Activated CD8-positive, alpha-beta memory T cell treated with anti-CD3 and anti-CD28 coated beads, Interleukin-2, amount 50 U/mL, for 1 hour (primary cell): Measurements from ENCODE around the gene PTH2R.
"Not testable (repeated sequence)": the region's sequence is repeated elsewhere in the genome, so short reads cannot be mapped to it uniquely, and the experiment has no call there.

Experiments used
- DNase-seq: peaks from one replicate; pipeline ENCODE4 v3.0.0-alpha.2; 2020; ENCODE audit errors: extremely low read depth

PTH2R gene

GRCh38 chr2:208389940-208390339 is 16.7 kb upstream of the PTH2R start:
- no peak for DNase-seq

- no peak for DNase-seq
Measured at GRCh38 chr2:208392300-208392699, 14.3 kb upstream of the PTH2R start.

DNA sequence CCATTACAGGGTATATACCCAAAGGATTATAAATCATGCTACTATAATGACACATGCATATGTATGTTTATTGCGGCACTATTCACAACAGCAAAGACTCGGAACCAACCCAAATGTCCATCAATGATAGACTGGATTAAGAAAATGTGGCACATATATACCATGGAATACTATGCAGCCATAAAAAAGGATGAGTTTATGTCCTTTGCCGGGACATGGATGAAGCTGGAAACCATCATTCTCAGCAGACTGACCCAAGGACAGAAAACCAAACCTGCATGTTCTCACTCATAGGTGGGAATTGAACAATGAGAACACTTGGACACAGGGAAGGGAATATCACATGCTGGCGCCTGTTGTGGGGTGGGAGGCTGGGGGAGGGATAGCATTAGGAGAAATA is 9.8 kb upstream of the PTH2R start:
- not testable (repeated sequence) for DNase-seq

DNA sequence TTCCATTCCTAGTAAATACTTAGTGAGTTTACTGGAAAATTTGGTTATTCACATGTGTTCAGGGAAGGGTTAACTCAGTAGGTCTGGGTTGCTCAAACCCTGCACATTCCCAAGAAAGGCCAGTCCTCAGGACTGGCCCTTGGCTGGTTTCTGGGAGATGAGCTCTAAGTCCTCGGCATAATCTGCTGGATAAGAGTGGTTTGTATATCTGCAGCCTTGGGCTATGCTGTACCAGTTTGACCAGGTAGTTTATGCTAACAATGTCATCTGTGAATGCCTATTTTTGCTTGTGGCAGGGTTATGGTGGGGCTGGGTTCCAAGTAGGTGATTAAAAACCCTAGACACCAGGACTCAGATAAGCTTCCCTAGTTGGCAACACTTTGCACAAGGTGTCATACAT is 7.4 kb upstream of the PTH2R start:
- no peak for DNase-seq

GRCh38 chr2:208407667-208408066 is 1.1 kb downstream of the PTH2R start:
- DNase-seq: no peak

DNA sequence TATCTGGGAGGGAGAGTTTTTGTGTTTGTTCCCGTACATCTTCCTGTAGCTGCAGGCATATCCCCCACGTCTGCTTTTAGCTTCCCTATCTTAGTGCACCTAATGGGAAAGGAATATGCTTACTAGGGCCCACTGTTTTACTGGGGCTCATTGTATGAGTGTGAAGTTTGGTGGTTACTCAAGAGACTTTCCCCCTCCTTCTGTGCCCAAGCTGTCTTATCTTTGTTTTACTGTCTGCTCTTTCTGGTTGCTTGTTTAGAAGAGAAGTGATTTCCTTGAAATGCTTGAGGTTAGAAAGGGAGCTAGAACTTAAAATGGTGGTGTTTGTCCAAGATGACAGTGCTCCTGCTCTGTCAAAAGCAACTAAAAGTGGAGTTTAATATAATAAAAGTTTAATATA is 7.3 kb downstream of the PTH2R start:
- no peak for DNase-seq

DNA sequence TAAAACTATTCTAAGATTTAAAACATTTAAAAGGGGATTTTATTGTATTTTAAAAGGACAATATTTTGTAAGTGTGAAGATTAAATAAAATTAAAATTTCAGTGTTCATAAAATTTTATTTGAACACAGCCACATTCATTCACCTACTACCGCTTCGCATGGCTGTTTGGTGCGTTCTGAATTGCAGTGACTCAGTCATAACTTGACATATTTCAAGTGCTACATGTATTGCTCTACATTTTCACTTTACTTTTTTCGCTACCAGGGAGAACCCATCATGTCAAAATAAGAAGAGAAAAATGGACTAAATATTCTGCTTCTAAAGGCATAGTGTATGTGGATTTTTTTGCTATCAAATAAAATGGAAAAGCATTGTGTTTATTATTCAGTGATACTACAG is 8.7 kb downstream of the PTH2R start:
- DNase-seq: no peak

- no peak for DNase-seq
Measured at GRCh38 chr2:208415897-208416296, 9.3 kb downstream of the PTH2R start.

DNA sequence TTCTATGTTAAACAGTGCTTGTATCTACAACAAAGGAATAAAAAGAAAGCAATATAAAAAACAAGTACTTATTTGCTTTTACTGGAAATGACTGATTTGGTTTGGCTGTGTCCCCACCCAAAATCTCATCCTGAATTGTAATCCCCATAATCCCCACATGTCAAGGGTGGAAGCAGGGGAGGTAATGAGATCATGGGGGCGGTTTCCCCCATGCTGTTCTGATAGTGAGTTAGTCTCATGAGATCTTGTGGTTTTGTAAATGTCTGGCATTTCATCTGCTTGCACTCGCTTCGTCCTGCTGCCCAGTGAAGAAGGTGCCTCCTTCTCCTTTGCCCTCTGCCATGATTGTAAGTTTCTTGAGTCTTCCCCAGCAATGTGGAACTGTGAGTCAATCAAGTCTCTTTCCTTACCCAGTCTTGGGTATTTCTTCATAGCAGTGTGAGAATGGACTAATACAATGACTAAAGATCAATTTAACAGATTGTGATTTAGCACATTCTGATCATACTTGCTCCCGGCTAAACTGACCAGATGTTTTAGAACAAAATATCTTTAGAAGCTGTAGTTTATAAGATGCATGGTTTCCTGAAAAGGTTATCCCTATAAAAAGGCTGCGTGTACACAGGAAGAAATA is 19.9 kb downstream of the PTH2R start:
- DNase-seq: no peak

DNA sequence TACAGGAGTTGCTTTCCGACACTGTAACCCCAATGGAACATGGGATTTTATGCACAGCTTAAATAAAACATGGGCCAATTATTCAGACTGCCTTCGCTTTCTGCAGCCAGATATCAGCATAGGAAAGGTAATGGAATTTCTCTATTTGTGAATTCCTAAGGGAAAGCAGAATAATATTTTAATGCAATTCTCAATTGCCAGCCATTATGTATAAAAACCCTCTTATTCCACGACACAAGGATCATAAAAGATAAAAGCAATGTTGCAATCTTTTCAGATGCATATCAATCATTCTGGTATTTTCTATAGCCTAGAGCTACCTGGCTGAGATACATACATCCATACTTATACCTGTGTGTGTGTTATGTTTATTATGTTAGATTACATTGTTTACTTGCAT is 31.2 kb downstream of the PTH2R start:
- DNase-seq: no peak

- no peak for DNase-seq
Measured at GRCh38 chr2:208440716-208441115, 34.1 kb downstream of the PTH2R start.

- no peak for DNase-seq
Measured at GRCh38 chr2:208441951-208442350, 35.4 kb downstream of the PTH2R start.

DNA sequence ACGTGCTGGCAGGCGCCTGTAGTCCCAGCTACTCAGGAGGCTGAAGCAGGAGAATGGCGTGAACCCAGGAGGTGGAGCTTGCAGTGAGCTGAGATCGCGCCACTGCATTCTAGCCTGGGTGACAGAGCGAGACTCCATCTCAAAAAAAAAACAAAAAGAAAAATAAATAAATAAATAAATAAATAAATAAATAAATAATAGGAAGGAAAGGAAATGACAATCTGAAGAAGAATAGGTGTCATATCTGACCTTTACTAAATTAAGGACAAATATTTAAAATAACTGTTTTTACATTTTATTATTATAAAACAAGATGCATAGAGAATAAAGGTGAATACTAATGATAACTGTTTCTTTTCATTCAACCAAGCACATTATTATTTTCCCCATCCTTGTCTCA is 40.9 kb downstream of the PTH2R start:
- not testable (repeated sequence) for DNase-seq

- DNase-seq: no peak
Measured at GRCh38 chr2:208451061-208451460, 44.5 kb downstream of the PTH2R start.

- DNase-seq: no peak
Measured at GRCh38 chr2:208454861-208455260, 48.3 kb downstream of the PTH2R start.

- no peak for DNase-seq
Measured at GRCh38 chr2:208463721-208464120, 57.1 kb downstream of the PTH2R start.

DNA sequence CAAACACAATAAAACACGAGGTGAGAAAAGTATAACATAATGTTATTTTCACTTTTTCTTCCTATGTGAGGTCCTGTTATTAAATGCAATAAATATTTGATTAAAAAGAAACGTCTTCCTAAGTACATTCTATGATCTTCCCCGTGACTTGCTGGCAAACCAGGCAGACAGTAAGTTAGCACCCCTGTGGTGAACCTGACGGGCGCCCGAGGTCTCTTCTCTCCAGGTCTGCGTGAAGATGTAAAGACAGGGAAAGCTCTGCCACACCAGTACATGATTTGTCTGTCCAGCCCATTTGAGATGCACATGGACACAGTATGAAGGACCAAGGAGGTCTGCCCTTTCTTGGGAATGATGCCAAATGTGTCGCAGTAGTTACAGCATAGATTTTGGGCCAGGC is 57.6 kb downstream of the PTH2R start:
- DNase-seq: no peak

DNA sequence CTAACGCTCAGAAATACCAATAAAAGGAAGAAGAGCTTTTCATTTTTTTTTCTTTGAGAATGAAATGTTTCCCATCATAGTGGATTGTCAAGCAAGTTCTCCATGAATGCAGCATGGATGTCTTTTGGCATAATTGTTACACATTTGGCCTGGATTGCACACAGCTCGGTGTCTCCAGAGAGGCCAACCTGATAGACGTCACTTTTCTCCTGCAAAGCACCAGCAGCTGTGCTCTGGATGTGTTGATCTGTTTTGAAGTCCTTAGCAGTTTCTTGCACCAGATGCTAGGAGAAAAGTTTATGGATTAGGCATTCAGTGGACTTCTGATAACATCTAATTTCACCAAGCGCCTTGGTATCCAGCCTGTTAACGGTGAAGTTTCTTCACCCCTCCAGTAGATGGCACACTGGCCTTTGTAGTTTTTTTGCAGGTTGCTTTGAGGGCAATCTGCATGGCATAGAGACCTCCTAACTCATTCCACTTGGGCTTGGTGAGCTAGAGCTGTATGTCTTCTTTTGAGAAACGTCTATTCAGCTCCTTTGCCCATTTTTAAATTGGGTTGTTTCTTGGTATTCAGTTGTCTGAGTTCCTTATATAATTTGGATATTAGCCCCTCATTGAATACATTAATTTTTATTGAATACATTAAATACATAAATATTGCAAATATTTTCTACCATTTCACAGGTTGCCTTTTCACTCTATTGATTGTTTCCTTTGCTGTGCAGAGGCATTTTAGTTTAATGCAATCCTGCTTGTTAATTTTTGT is 59.7 kb downstream of the PTH2R start:
- no peak for DNase-seq

DNA sequence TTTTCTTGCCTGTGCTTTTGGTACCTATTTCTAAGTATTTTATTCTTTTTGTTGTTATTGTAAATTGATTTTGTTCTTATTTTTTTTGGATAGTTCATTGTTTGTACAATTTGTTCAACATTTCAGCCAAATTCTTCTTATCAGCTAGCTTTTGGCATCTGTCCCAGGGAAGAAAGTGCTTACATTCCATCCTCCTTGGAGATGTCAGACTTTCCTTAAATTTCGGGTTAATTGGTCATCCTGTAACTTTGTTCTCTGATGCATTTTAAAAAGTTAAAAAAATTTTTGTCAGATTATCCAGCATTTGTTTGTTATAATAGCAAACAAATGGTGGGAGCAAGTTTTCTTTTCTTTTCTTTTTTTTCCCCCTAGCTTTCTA is 60.3 kb downstream of the PTH2R start:
- no peak for DNase-seq

DNA sequence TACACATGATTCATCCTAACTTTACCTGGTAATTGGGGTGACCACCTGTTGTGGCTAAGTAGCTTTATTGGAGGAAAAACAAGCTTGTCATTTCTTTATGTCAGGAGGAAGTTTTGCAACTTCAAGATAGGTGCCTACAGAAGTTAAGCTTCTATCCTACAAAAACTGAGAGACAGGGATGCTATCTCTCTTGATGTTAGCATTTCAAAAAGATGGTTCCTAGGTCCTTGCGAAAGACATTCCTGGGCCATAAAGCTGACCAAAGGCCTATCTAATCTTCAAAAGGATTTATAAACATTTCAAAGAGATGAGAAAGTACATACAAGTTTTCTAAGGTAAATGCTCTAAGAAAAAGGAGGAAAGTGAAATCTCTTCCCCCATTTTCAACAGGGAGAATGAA is 61.0 kb downstream of the PTH2R start:
- no peak for DNase-seq

DNA sequence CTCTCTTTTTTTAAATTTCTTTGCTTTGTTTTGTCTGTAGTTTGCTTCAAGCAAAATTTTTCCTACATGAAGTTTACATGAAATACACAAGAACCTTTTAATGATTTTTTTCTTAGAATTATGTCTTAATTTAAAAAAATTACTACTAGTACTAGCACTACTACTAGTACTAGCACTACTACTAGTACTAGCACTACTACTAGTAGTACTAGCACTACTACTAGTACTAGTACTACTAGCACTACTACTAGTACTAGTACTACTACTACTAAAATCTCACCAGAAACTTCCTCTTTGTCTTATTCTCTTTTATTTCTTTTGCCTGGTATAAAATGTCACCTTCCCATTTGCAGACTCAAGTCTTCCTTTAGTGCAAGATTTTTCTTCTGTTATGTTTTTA is 71.1 kb downstream of the PTH2R start:
- DNase-seq: no peak

DNA sequence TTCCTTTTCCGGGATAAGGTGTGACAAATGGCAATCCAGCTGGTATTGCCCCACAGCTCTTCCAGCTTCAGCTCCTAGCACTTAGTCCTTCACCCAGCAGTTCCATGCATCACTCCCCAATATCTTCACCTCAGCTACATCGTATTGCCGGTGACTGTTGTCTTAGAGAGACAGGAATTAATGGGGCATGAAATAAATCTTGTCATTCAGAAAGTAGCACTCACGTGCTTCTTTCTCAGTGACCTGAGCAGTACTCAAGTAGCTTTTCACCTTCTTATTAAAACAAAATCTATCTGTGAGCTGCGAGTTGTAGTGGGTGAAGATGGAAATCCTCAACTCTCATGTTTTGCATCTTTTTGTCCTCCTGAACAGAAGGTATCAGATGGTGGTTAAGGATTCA is 72.8 kb downstream of the PTH2R start:
- DNase-seq: no peak

DNA sequence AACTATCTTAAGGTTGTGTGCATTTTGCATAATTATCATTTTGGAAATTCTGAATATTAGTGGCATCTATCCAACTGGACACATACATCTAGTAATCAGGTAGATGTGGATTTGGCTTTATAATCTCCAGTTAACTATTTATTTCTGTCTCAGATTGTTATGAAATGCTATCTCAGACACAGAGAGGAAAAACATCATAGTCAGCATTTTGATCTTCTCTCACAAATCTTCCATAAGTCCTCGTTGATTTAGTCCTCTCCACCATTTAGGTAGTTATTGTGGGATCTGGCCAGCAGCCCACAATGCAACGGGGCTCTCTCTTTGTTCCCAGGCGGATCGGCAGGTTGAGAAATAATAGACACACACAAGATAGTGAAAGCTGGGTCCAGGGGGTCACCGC is 75.4 kb downstream of the PTH2R start:
- not testable (repeated sequence) for DNase-seq
